ENCODE results near the gene ARID1B.

The ARID1B gene

GRCh38 chr6:156942266-156942665 lies 165.1 kb downstream of the ARID1B start:
- Histone ChIP-seq H4K91ac (ENCODE audit: low read depth, low read length, poor library complexity) (no peak overlapping the region), H2BK15ac (ENCODE audit: low read length) (no peak overlapping the region), H3K4ac (ENCODE audit: low read length) (no peak overlapping the region), H3K4me3 (ENCODE audit: low read length in 2 of 2) (no peak overlapping the region), H3K27ac (replicated peaks; ENCODE audit: low read length) (no peak overlapping the region), H3K4me2 (ENCODE audit: insufficient read depth, low read length, poor library complexity, severe bottlenecking) (no peak overlapping the region), H3K23ac (ENCODE audit: low read depth, low read length, poor library complexity) (no peak overlapping the region), H4K8ac (ENCODE audit: low read depth, low read length) (no peak overlapping the region), H3K4me1 (ENCODE audit: control insufficient read depth in 2 of 2, insufficient read depth in 1 of 2, low read depth in 1 of 2, low read length in 2 of 2) (peaks cover 4 to 7% of the 10 kb centered on the region in 2 donors), H3K9me3 (replicated peaks in 1 of 2; ENCODE audit: control insufficient read depth in 2 of 2, insufficient read depth in 1 of 2, low read depth in 1 of 2, low read length in 2 of 2) (no peaks in the 10 kb centered on the region), H2BK12ac (ENCODE audit: low read length) (no peak overlapping the region), H2AFZ (ENCODE audit: low read length) (no peak overlapping the region), H3K9ac (ENCODE audit: low read depth, low read length, poor library complexity) (no peak overlapping the region), H3K14ac (ENCODE audit: low read length) (no peak overlapping the region), H2BK120ac (ENCODE audit: low read depth, low read length) (no peak overlapping the region), H2BK5ac (ENCODE audit: low read length) (no peak overlapping the region), H3K18ac (ENCODE audit: low read length) (no peak overlapping the region), H2AK5ac (ENCODE audit: low read depth, low read length) (no peak overlapping the region), H3K27me3 (ENCODE audit: control insufficient read depth in 3 of 3, insufficient read depth in 3 of 3, low read depth in 1 of 3, low read length in 3 of 3) (no peaks in the 10 kb centered on the region), H3K79me1 (ENCODE audit: low read depth, low read length) (peaks cover 5% of the 10 kb centered on the region), H3K36me3 (replicated peaks in 1 of 2; ENCODE audit: control insufficient read depth in 2 of 2, insufficient read depth in 2 of 2, low read length in 2 of 2) (peaks cover 0 to 2% of the 10 kb centered on the region in 2 donors)
- no CpG with 5 or more reads among the region's 2 CpGs for WGBS, 2 donors (ENCODE audit: extremely low coverage in 2 of 2, insufficient read length in 2 of 2, insufficient replicate concordance in 1 of 2)
- DNase-seq (ENCODE audit: low spot score), result no peak

- Histone ChIP-seq H2BK5ac (ENCODE audit: low read length) (no peak overlapping the region), H2AFZ (ENCODE audit: low read length) (no peak overlapping the region), H3K4me3 (ENCODE audit: low read length in 2 of 2) (no peak overlapping the region), H3K27ac (replicated peaks; ENCODE audit: low read length) (no peak overlapping the region), H3K18ac (ENCODE audit: low read length) (no peak overlapping the region), H3K9me3 (replicated peaks in 1 of 2; ENCODE audit: control insufficient read depth in 2 of 2, insufficient read depth in 1 of 2, low read depth in 1 of 2, low read length in 2 of 2) (no peaks in the 10 kb centered on the region), H2BK15ac (ENCODE audit: low read length) (no peak overlapping the region), H3K36me3 (replicated peaks in 1 of 2; ENCODE audit: control insufficient read depth in 2 of 2, insufficient read depth in 2 of 2, low read length in 2 of 2) (no peaks in the 10 kb centered on the region), H2AK5ac (ENCODE audit: low read depth, low read length) (no peak overlapping the region), H4K8ac (ENCODE audit: low read depth, low read length) (no peak overlapping the region), H3K4me1 (ENCODE audit: control insufficient read depth in 2 of 2, insufficient read depth in 1 of 2, low read depth in 1 of 2, low read length in 2 of 2) (peaks cover 4 to 7% of the 10 kb centered on the region in 2 donors), H3K4me2 (ENCODE audit: insufficient read depth, low read length, poor library complexity, severe bottlenecking) (no peak overlapping the region), H3K9ac (ENCODE audit: low read depth, low read length, poor library complexity) (no peak overlapping the region), H2BK12ac (ENCODE audit: low read length) (no peak overlapping the region), H3K4ac (ENCODE audit: low read length) (no peak overlapping the region), H3K27me3 (ENCODE audit: control insufficient read depth in 3 of 3, insufficient read depth in 3 of 3, low read depth in 1 of 3, low read length in 3 of 3) (no peaks in the 10 kb centered on the region), H2BK120ac (ENCODE audit: low read depth, low read length) (no peak overlapping the region), H3K79me1 (ENCODE audit: low read depth, low read length) (peaks cover 5% of the 10 kb centered on the region), H4K91ac (ENCODE audit: low read depth, low read length, poor library complexity) (no peak overlapping the region), H3K14ac (ENCODE audit: low read length) (no peak overlapping the region), H3K23ac (ENCODE audit: low read depth, low read length, poor library complexity) (no peak overlapping the region)
- no CpG with 5 or more reads among the region's 6 CpGs for WGBS, 2 donors (ENCODE audit: extremely low coverage in 2 of 2, insufficient read length in 2 of 2, insufficient replicate concordance in 1 of 2)
- no peak for DNase-seq (ENCODE audit: low spot score)
Measured at GRCh38 chr6:156943166-156943565, 166.0 kb downstream of the ARID1B start.

- H2AK5ac ChIP-seq (ENCODE audit: low read depth, low read length), result no peak overlapping the region
- no peak overlapping the region for H3K27ac ChIP-seq (replicated peaks; ENCODE audit: low read length)
- no peak overlapping the region for H3K4me2 ChIP-seq (ENCODE audit: insufficient read depth, low read length, poor library complexity, severe bottlenecking)
- no peak overlapping the region for H3K23ac ChIP-seq (ENCODE audit: low read depth, low read length, poor library complexity)
- no peak overlapping the region for H4K91ac ChIP-seq (ENCODE audit: low read depth, low read length, poor library complexity)
- H3K9ac ChIP-seq (ENCODE audit: low read depth, low read length, poor library complexity), result no peak overlapping the region
- no peaks in the 10 kb centered on the region for H3K9me3 ChIP-seq (replicated peaks in 1 of 2; ENCODE audit: control insufficient read depth in 2 of 2, insufficient read depth in 1 of 2, low read depth in 1 of 2, low read length in 2 of 2)
- peaks cover 6% of the 10 kb centered on the region for H3K79me1 ChIP-seq (ENCODE audit: low read depth, low read length)
- no peak overlapping the region for H2BK5ac ChIP-seq (ENCODE audit: low read length)
- H2AFZ ChIP-seq (ENCODE audit: low read length), result no peak overlapping the region
- no peak overlapping the region for H3K4me3 ChIP-seq (ENCODE audit: low read length in 2 of 2)
- DNase-seq (ENCODE audit: low spot score), result no peak
- no peaks in the 10 kb centered on the region for H3K27me3 ChIP-seq (ENCODE audit: control insufficient read depth in 3 of 3, insufficient read depth in 3 of 3, low read depth in 1 of 3, low read length in 3 of 3)
- no peaks in the 10 kb centered on the region for H3K36me3 ChIP-seq (replicated peaks in 1 of 2; ENCODE audit: control insufficient read depth in 2 of 2, insufficient read depth in 2 of 2, low read length in 2 of 2)
- no peak overlapping the region for H2BK12ac ChIP-seq (ENCODE audit: low read length)
- H3K4ac ChIP-seq (ENCODE audit: low read length), result no peak overlapping the region
- no CpG with 5 or more reads among the region's 4 CpGs for WGBS, 2 donors (ENCODE audit: extremely low coverage in 2 of 2, insufficient read length in 2 of 2, insufficient replicate concordance in 1 of 2)
- peaks cover 4 to 7% of the 10 kb centered on the region in 2 donors for H3K4me1 ChIP-seq (ENCODE audit: control insufficient read depth in 2 of 2, insufficient read depth in 1 of 2, low read depth in 1 of 2, low read length in 2 of 2)
- no peak overlapping the region for H3K14ac ChIP-seq (ENCODE audit: low read length)
- no peak overlapping the region for H3K18ac ChIP-seq (ENCODE audit: low read length)
- H2BK15ac ChIP-seq (ENCODE audit: low read length), result no peak overlapping the region
- no peak overlapping the region for H2BK120ac ChIP-seq (ENCODE audit: low read depth, low read length)
- H4K8ac ChIP-seq (ENCODE audit: low read depth, low read length), result no peak overlapping the region
Measured at GRCh38 chr6:156943816-156944215, 166.6 kb downstream of the ARID1B start.

- H3K23ac ChIP-seq (ENCODE audit: low read depth, low read length, poor library complexity), result no peak overlapping the region
- peaks cover 7% of the 10 kb centered on the region for H3K79me1 ChIP-seq (ENCODE audit: low read depth, low read length)
- H3K9me3 ChIP-seq (replicated peaks in 1 of 2; ENCODE audit: control insufficient read depth in 2 of 2, insufficient read depth in 1 of 2, low read depth in 1 of 2, low read length in 2 of 2), result no peaks in the 10 kb centered on the region
- H4K8ac ChIP-seq (ENCODE audit: low read depth, low read length), result no peak overlapping the region
- H3K9ac ChIP-seq (ENCODE audit: low read depth, low read length, poor library complexity), result no peak overlapping the region
- no peak overlapping the region for H3K18ac ChIP-seq (ENCODE audit: low read length)
- H3K27ac ChIP-seq (replicated peaks; ENCODE audit: low read length), result no peak overlapping the region
- no peak overlapping the region for H2BK12ac ChIP-seq (ENCODE audit: low read length)
- H3K36me3 ChIP-seq (replicated peaks in 1 of 2; ENCODE audit: control insufficient read depth in 2 of 2, insufficient read depth in 2 of 2, low read length in 2 of 2), result no peaks in the 10 kb centered on the region
- H3K4me1 ChIP-seq (ENCODE audit: control insufficient read depth in 2 of 2, insufficient read depth in 1 of 2, low read depth in 1 of 2, low read length in 2 of 2), result peaks cover 4 to 7% of the 10 kb centered on the region in 2 donors
- no peak overlapping the region for H2BK5ac ChIP-seq (ENCODE audit: low read length)
- H3K27me3 ChIP-seq (ENCODE audit: control insufficient read depth in 3 of 3, insufficient read depth in 3 of 3, low read depth in 1 of 3, low read length in 3 of 3), result no peaks in the 10 kb centered on the region
- DNase-seq (ENCODE audit: low spot score), result no peak
- no peak overlapping the region for H3K4me3 ChIP-seq (ENCODE audit: low read length in 2 of 2)
- H3K14ac ChIP-seq (ENCODE audit: low read length), result no peak overlapping the region
- H4K91ac ChIP-seq (ENCODE audit: low read depth, low read length, poor library complexity), result no peak overlapping the region
- H2BK120ac ChIP-seq (ENCODE audit: low read depth, low read length), result no peak overlapping the region
- H2AFZ ChIP-seq (ENCODE audit: low read length), result no peak overlapping the region
- H2BK15ac ChIP-seq (ENCODE audit: low read length), result no peak overlapping the region
- no peak overlapping the region for H3K4me2 ChIP-seq (ENCODE audit: insufficient read depth, low read length, poor library complexity, severe bottlenecking)
- WGBS, 2 donors (ENCODE audit: extremely low coverage in 2 of 2, insufficient read length in 2 of 2, insufficient replicate concordance in 1 of 2), result no CpG with 5 or more reads among the region's 6 CpGs
- H3K4ac ChIP-seq (ENCODE audit: low read length), result no peak overlapping the region
- no peak overlapping the region for H2AK5ac ChIP-seq (ENCODE audit: low read depth, low read length)
Measured at GRCh38 chr6:156944412-156944811, 167.2 kb downstream of the ARID1B start.
